C4-2B (cell line): ENCODE data around the gene NEAT1.

Source experiments
- ZFX ChIP-seq: fragments of 450-650 bp; IDR thresholded peaks from 2 replicates; pipeline ENCODE4 v1.6.1; 2017
- TF ChIP-seq, protein P1 (sequence below): fragments of 450-650 bp; conservative IDR thresholded peaks from 2 replicates; pipeline ENCODE4 v1.5.1; 2017; ENCODE audit warnings: mild to moderate bottlenecking

DNA sequence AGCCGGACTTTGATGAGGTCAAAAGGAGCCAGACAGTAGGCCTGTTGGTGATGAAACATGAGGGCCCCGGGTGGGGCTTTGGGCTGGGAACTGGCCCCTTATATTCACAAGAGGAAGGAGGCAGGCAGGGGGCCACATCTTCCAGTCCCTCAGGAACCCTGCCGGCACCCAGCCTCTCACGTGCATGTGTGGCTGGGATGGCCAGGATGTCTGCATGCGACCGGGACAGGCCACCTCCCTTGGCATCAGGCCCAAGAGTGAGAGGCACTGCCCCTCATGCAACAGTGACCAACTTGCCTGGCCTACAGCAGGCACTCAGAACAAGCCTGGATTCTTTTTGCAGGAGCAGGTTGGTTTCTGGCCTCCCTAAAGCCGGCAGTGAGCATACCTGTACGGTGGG lies 45.6 kb upstream of the NEAT1 start:
- TF ChIP-seq, protein P1, sequence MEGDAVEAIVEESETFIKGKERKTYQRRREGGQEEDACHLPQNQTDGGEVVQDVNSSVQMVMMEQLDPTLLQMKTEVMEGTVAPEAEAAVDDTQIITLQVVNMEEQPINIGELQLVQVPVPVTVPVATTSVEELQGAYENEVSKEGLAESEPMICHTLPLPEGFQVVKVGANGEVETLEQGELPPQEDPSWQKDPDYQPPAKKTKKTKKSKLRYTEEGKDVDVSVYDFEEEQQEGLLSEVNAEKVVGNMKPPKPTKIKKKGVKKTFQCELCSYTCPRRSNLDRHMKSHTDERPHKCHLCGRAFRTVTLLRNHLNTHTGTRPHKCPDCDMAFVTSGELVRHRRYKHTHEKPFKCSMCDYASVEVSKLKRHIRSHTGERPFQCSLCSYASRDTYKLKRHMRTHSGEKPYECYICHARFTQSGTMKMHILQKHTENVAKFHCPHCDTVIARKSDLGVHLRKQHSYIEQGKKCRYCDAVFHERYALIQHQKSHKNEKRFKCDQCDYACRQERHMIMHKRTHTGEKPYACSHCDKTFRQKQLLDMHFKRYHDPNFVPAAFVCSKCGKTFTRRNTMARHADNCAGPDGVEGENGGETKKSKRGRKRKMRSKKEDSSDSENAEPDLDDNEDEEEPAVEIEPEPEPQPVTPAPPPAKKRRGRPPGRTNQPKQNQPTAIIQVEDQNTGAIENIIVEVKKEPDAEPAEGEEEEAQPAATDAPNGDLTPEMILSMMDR, result no peak
- TF ChIP-seq ZFX, result no peak
